ENCODE measurements around the gene CMTM1. TPM values are rescaled to one million over a fixed set of nuclear protein-coding genes. Genes with fewer than 3 reads are reported as not detected.

CMTM1 gene
- total RNA-seq, 1 donor from 2014 or later, result 8.1 TPM

DNA sequence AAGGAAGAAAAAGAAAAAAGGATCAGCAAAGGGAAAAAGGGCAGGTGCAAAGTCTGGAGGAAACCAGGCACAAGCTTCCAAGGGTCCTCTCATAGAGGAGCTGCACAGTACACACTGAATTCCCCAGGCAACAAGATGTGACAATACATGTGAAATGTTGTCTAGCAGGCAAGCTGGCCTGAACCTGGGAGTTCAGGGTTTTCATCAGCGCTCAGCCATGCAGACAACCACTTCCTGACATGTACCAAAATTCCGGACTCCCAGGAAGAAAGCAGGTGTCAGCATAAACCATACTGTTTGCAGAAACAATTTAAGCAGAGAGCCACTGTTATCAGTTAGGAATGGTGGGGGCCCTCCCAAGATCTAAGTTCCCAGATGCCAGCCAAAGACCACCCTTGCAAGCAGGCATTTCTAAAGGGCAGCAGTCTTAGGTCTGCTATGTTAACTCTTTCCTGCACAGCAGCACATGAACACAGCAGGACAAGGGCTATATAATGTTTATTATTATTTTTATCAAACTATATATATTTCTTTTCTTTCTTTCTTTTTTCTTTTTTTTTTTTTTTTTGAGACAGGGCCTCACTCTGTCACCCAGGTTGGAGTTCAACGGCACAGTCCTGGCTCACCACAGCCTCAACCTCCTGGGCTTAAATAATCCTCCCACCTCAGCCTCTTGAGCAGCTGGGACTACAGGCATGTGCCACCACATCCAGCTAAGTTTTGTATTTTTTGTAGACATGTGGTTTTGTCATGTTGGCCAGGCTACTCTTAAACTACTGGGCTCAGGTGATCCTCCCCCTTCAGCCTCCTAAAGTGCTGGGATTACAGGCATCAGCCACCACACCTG, 26.4 kb upstream of the CMTM1 start:
- DNase-seq (no peak), ATAC-seq (no peak)
- H3K4me1 ChIP-seq, result peaks cover 16% of the 10 kb centered on the region
- H3K9me3 ChIP-seq, result no peaks in the 10 kb centered on the region
- H3K27me3 ChIP-seq (ENCODE audit: low read depth), result no peaks in the 10 kb centered on the region
- no peak overlapping the region for H3K27ac ChIP-seq
- no peak overlapping the region for H3K4me3 ChIP-seq
- H3K36me3 ChIP-seq, result peaks cover 68% of the 10 kb centered on the region
- intact Hi-C loops (cut with DNase I), result no loop called here
- TF ChIP-seq CTCF (IDR thresholded peaks at IDR 0.05), result no peak

DNA sequence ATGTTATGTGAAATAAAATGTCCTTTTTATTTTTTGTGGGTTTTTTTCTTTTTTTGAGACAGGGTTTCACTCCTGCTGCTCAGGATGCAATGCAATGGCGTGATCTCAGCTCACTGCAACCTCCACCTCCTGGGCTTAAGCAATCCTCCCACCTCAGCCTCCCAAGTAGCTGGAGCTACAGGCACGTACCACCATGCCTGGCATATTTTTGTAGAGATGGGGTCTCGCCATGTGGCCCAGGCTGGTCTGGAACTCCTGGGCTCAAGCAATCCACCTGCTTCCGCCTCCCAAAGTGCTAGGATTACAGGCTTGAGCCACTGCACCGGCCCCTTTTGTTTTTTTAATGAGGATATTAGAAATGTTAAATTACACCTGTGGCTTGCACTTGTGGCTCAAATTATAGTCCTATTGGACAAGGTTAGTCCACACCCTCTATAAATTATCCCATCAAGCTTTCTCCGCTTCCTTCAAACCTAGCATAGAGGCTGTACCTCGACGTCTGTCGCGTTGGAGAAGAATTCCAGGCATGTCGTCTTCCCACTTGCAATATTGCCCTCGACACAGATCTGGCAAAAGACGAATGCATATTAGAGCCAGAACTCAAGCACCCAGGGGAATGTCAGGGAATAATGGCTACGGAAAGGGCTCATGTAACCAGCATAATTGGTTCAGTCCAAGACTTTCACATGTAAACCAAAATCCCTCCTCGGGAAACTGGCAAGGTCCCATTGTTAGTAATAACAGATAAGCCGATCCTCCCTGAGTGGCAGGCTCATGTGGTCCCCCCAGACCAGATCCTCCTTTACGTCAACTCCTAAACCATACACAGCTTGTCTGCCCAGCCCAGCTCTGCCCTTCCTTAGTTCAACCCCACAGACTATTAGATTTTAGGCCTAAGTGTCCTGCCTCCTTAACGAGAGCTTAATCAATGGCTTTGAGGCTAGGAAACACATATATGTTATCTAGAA, 24.6 kb upstream of the CMTM1 start:
- intact Hi-C loops (cut with DNase I), result no loop called here
- DNase-seq (no peak), ATAC-seq (no peak)
- no peak for TF ChIP-seq CTCF (IDR thresholded peaks at IDR 0.05)
- Histone ChIP-seq H3K4me3 (no peak overlapping the region), H3K36me3 (peaks cover 54% of the 10 kb centered on the region), H3K27me3 (ENCODE audit: low read depth) (no peaks in the 10 kb centered on the region), H3K4me1 (peaks cover 16% of the 10 kb centered on the region), H3K9me3 (no peaks in the 10 kb centered on the region), H3K27ac (no peak overlapping the region)

DNA sequence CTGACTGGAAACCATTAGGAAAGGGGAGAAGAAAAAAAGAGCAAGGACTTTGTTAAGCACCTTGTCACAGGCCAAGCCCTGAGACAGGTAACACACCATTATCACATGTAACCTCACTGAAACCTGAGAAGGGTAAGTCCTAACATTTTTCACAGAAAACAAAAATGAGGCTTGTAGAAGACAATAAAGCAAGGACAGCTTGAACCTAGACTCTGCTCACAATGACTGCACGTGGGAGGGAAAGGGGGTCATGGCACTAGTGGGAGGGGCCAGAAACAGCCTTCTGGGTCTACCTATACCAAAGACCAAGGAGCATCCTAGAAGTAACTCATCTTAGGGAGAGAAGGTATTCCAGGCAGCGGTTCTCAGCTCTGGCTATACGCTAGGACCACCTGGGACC, 23.8 kb upstream of the CMTM1 start:
- intact Hi-C loops (cut with DNase I), result no loop called here

DNA sequence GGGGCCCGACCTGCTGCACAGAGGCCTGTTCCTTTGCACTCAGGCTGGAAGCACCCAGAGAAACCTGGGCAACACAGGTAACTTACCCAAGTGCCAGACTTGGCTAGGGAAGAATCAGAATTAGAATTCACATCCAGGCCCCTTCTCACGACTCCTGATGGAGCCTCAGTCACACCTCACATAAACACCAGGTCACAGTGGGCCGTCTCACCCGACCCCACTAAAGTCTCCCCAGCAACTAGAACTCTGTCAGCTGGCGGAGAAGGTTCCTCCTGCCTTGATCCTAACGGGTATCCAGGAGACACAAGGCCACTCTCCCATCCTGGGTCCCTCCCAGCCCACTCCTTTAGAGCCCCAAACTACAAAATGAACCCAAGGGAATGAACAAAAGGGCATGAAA, 22.7 kb upstream of the CMTM1 start:
- Histone ChIP-seq H3K4me3 (no peak overlapping the region), H3K27ac (no peak overlapping the region), H3K36me3 (peaks cover 36% of the 10 kb centered on the region), H3K4me1 (peaks cover 25% of the 10 kb centered on the region), H3K9me3 (no peaks in the 10 kb centered on the region), H3K27me3 (ENCODE audit: low read depth) (no peaks in the 10 kb centered on the region)
- ATAC-seq (no peak), DNase-seq (no peak)
- TF ChIP-seq CTCF (IDR thresholded peaks at IDR 0.05), result no peak
- intact Hi-C loops (cut with DNase I), result no loop called here

More for the DNA sequence above, 23.8 kb upstream of the CMTM1 start:
- H3K9me3 ChIP-seq, result no peaks in the 10 kb centered on the region
- H3K27ac ChIP-seq, result no peak overlapping the region
- H3K4me3 ChIP-seq, result no peak overlapping the region
- H3K27me3 ChIP-seq (ENCODE audit: low read depth), result no peaks in the 10 kb centered on the region
- H3K36me3 ChIP-seq, result peaks cover 47% of the 10 kb centered on the region
- H3K4me1 ChIP-seq, result peaks cover 16% of the 10 kb centered on the region
- ATAC-seq, result no peak
- TF ChIP-seq CTCF (IDR thresholded peaks at IDR 0.05), result no peak
- no peak for DNase-seq

DNA sequence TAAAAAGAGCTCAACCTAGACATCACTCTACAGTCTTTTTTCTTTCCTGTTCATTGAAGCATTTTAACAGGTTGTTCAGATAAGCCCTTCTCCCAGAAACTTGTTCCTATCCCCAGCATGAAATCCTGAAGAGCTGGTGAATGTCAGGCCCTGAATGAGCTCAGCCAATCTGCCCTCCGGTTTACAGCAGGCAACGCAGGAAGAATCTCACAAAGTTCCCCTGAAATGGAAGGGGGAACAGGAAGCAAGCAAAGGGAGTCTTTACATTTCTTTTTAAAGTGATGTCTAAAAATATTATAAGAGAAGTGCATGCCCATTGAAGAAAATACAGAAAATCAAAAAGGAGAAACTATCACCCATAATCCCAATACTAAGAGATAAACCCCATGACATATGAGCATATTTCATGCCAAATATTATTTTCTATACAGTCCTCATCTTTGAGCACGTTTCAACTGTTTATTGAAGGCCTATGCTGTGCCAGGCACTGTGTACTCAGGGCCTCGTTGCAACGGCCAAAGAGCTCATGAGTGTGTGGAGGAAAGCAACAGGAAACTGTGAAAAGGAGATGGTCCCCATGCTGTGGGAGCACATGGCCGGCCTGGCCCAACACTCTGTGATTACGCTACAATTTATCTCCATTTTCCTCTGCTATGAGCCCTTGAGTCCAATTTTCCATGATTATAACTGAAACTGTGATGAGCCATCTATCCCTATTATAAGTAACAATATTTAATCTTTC, 22.1 kb upstream of the CMTM1 start:
- Histone ChIP-seq H3K4me3 (no peak overlapping the region), H3K27ac (no peak overlapping the region), H3K9me3 (no peaks in the 10 kb centered on the region), H3K27me3 (ENCODE audit: low read depth) (no peaks in the 10 kb centered on the region), H3K36me3 (peaks cover 36% of the 10 kb centered on the region), H3K4me1 (peaks cover 26% of the 10 kb centered on the region)
- intact Hi-C loops (cut with DNase I), result no loop called here
- ATAC-seq, result no peak
- TF ChIP-seq CTCF (IDR thresholded peaks at IDR 0.05), result no peak
- no peak for DNase-seq

All from lower lobe of right lung (tissue), 2 donors.